ENCODE data around the gene HDAC6.

DNA sequence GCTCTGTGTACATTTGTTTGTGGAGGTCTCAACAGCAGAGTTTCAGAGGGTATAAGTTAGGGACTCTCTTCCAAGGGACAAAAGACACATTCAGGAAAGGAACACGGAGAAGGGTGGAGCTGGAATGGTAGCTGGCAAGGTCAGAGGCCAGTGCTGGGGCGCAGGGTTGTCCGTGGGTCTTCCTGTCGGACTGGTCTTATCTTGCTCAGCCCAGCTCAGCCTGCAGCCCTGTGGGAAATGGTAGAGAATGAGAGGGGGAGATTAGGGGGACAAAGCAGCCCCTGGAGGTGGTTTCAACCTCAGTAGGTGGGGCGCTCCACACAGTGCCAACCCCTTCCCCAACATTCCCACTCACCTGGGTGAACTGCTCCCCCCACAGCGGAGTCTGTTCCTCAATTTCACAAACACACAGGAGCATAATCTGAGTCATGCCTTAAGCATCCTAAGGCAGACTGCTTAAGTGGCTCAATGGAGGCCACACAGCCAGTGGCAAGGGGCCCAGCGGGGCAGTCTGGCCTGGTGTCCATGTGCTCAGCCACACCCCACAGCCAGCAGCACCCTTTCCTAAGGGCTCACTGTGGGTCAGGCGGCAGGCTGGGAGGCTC is 6.9 kb upstream of the HDAC6 start:
- TF ChIP-seq, protein P1, sequence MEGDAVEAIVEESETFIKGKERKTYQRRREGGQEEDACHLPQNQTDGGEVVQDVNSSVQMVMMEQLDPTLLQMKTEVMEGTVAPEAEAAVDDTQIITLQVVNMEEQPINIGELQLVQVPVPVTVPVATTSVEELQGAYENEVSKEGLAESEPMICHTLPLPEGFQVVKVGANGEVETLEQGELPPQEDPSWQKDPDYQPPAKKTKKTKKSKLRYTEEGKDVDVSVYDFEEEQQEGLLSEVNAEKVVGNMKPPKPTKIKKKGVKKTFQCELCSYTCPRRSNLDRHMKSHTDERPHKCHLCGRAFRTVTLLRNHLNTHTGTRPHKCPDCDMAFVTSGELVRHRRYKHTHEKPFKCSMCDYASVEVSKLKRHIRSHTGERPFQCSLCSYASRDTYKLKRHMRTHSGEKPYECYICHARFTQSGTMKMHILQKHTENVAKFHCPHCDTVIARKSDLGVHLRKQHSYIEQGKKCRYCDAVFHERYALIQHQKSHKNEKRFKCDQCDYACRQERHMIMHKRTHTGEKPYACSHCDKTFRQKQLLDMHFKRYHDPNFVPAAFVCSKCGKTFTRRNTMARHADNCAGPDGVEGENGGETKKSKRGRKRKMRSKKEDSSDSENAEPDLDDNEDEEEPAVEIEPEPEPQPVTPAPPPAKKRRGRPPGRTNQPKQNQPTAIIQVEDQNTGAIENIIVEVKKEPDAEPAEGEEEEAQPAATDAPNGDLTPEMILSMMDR (conservative IDR thresholded peaks at IDR 0.05), result no peak
- no peak for TF ChIP-seq EZH2 (IDR thresholded peaks at IDR 0.05; ENCODE audit: low read depth)
